T-cell (primary cell): ENCODE results near the gene MCTP1. TPM values are rescaled to one million over a fixed set of nuclear protein-coding genes. Genes with fewer than 3 reads are reported as not detected.

Experiments used
- ATAC-seq, 4 experiments: fragments of 200-7000 bp in 3 of 4; fragments of 150-1000 bp in 1 of 4; cut with Tn5 transposase; replicated peaks in 1 of 4; 1 replicate in 3 of 4; 2 replicates in 1 of 4; pipeline ENCODE4 v1.10.0; 2021; ENCODE audit warnings: moderate library complexity in 3 of 4, mild to moderate bottlenecking in 2 of 4, moderate number of reproducible peaks in 1 of 4
- CTCF ChIA-PET, 2 donors: fragments of 300-600 bp; sonication (Branson Sonifier 250); formaldehyde crosslinking; loops; one replicate each; lab custom pipeline; 2022; ENCODE audit warnings: antibody characterized with exemption in 2 of 2; lab: Charles Lee
- POLR2A ChIA-PET, 2 donors: fragments of 300-600 bp; sonication (Branson Sonifier 250); formaldehyde crosslinking; loops; one replicate each; lab custom pipeline; 2022; ENCODE audit warnings: antibody characterized with exemption in 2 of 2; lab: Charles Lee
- DNase-seq, 35 experiments: peaks; one replicate each; pipeline versions ENCODE4 v3.0.0 to v3.0.0-alpha.2; 2013 to 2023
- H3K27ac ChIP-seq: one replicate; pipeline ENCODE4 v1.5.1; 2013; ENCODE audit warnings: low read length
- H3K27me3 ChIP-seq, 2 experiments: replicated peaks in 1 of 2; 1 replicate in 1 of 2; 2 replicates in 1 of 2; pipeline versions ENCODE4 v1.6.1 to v1.7.0; 2013; ENCODE audit warnings: low read length in 1 of 2, mixed read lengths in 1 of 2; ENCODE audit not compliant: control insufficient read depth in 2 of 2, insufficient read depth in 2 of 2; ENCODE audit errors: extremely low read depth in 1 of 2
- H3K36me3 ChIP-seq, 2 donors: 1 replicate in 1 of 2; 2 replicates in 1 of 2; pipeline versions ENCODE4 v1.6.1 to v1.7.0; 2013; ENCODE audit warnings: low read length in 1 of 2; ENCODE audit not compliant: control insufficient read depth in 2 of 2, insufficient read depth in 1 of 2; ENCODE audit errors: extremely low read depth in 1 of 2
- H3K4me1 ChIP-seq, 2 experiments: 1 replicate in 1 of 2; 2 replicates in 1 of 2; pipeline versions ENCODE4 v1.6.1 to v1.7.0; 2013; ENCODE audit warnings: low read length in 2 of 2, mixed read lengths in 1 of 2; ENCODE audit not compliant: insufficient read depth in 2 of 2, control insufficient read depth in 1 of 2; ENCODE audit errors: extremely low read depth in 1 of 2
- H3K4me3 ChIP-seq, 2 donors: 1 replicate in 1 of 2; 2 replicates in 1 of 2; pipeline versions ENCODE4 v1.5.1 to v1.7.0; 2013; ENCODE audit warnings: mild to moderate bottlenecking in 2 of 2, low read length in 1 of 2, moderate library complexity in 1 of 2; ENCODE audit not compliant: control insufficient read depth in 1 of 2; ENCODE audit errors: extremely low read depth in 1 of 2
- H3K9me3 ChIP-seq: 2 replicates; pipeline ENCODE4 v1.7.0; 2013
- H3K27ac Mint-ChIP-seq, 2 donors: one replicate each; pipeline ENCODE4 v1.8.0; 2020 to 2021; ENCODE audit warnings: mild to moderate bottlenecking in 2 of 2, mixed read lengths in 2 of 2
- H3K27me3 Mint-ChIP-seq, 2 donors: one replicate each; pipeline ENCODE4 v1.8.0; 2021 to 2022; ENCODE audit warnings: mixed read lengths in 2 of 2
- H3K36me3 Mint-ChIP-seq: one replicate; pipeline ENCODE4 v1.8.0; 2021; ENCODE audit warnings: mixed read lengths
- H3K4me1 Mint-ChIP-seq, 3 donors: one replicate each; pipeline ENCODE4 v1.8.0; 2020 to 2022; ENCODE audit warnings: mixed read lengths in 3 of 3, mild to moderate bottlenecking in 1 of 3
- H3K4me3 Mint-ChIP-seq, 3 donors: one replicate each; pipeline ENCODE4 v1.8.0; 2020 to 2022; ENCODE audit warnings: mild to moderate bottlenecking in 3 of 3, mixed read lengths in 3 of 3, moderate library complexity in 3 of 3
- H3K9me3 Mint-ChIP-seq, 3 donors: one replicate each; pipeline ENCODE4 v1.8.0; 2020 to 2022; ENCODE audit warnings: mixed read lengths in 3 of 3
- WGBS: methylation state at CpG from one replicate; pipeline ENCODE4 v1.1.5; 2013; ENCODE audit warnings: missing lambda C conversion rate; ENCODE audit not compliant: insufficient coverage; 5-methylcytosine and 5-hydroxymethylcytosine counted together
- total RNA-seq, 35 experiments: library from RNA in 6 of 35; stranded (reverse) in 6 of 35; fragments of 120-200 nt in 1 of 35; gene quantifications; one replicate each; pipeline versions ENCODE4 v1.2.1 to v1.2.4 and lab custom pipeline; 2013 to 2026

MCTP1 gene
- total RNA-seq, 5 donors from 2014 or later (not counting 1 experiment from before 2014, with no cell fraction given) = 0.21 to 2.9 (median 1.7) TPM; not detected in 1

DNA sequence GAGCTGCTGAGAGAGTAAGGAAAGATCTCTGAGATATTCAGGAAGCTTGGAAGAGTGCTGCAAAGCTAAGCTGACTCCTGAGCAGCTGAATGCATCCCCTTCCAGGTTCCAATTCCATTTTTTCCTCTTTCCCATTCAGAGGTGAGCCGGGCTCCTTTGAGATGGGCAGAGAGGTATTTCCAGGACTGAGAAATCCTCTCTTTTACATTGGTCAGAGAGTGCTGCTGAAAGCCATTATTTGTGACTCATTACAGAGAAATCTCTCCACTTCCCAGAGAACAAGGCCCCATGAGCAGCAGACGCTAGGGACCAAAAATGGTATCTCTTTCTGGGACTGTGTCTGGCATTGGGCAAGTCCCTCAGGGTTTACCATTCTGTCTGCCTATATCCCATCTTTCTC is 3.7 kb downstream of the MCTP1 start:
- peaks cover 48 to 49% of the 10 kb centered on the region in 2 donors for H3K27me3 Mint-ChIP-seq
- H3K4me1 ChIP-seq = peaks cover 4 to 14% of the 10 kb centered on the region in 2 experiments
- no CpG with 5 or more reads among the region's 2 CpGs for WGBS

DNA sequence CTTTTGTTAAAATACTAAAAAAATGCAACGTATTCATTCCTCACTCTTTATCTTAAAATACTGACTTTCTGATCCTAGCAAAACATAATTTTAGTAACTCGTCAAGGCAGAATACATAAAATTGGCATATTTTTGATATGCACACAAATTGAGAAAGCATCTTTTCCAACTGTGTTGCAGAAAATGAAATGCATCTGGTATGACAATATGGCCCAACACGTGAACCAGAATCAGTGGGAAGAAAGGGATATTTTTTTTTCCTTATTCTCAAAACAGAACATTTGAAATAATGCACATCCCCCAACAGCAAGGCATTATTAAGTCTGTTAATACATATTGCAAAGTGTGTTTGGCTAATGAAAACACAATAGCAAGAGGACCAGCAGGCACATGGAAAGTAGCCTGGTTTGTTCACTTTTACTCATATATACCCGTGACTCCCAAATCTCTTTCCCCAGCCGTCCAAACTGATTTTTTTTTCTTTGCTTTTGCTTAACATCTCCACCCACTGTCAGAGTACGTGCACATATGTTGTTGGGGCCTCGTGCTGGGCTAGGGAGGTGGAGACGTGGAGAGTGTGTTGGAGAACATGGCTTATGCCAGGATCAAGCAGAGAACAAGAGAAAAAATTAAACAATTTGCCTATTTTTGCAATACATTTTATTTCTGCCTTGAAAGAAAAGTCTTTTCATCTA is 4.3 kb downstream of the MCTP1 start:
- no peaks in the 10 kb centered on the region for H3K36me3 ChIP-seq
- no peak for DNase-seq
- no peak overlapping the region for H3K4me3 ChIP-seq
- WGBS = no CpG with 5 or more reads among the region's 8 CpGs
- Mint-ChIP-seq H3K4me3 (no peak overlapping the region), H3K4me1 (peaks cover 4 to 14% (median 14%) of the 10 kb centered on the region in 3 donors), H3K9me3 (peaks cover 0 to 5% (median 4%) of the 10 kb centered on the region in 3 donors), H3K36me3 (no peaks in the 10 kb centered on the region), H3K27me3 (peaks cover 42 to 48% of the 10 kb centered on the region in 2 donors), H3K27ac (no peak overlapping the region)
- peaks cover 9 to 26% of the 10 kb centered on the region in 2 experiments for H3K27me3 ChIP-seq
- no peak overlapping the region for H3K27ac ChIP-seq
- H3K4me1 ChIP-seq = peaks cover 4 to 14% of the 10 kb centered on the region in 2 experiments
- no peaks in the 10 kb centered on the region for H3K9me3 ChIP-seq
- no peak for ATAC-seq
- POLR2A ChIA-PET = no interaction called here
- CTCF ChIA-PET = no interaction called here

More for the DNA sequence above, 3.7 kb downstream of the MCTP1 start:
- CTCF ChIA-PET = no interaction called here
- Mint-ChIP-seq H3K9me3 (peaks cover 0 to 4% (median 0%) of the 10 kb centered on the region in 3 donors), H3K4me1 (peaks cover 4 to 14% (median 14%) of the 10 kb centered on the region in 3 donors), H3K4me3 (no peak overlapping the region), H3K36me3 (no peaks in the 10 kb centered on the region), H3K27ac (no peak overlapping the region)
- Histone ChIP-seq H3K36me3 (no peaks in the 10 kb centered on the region), H3K4me3 (no peak overlapping the region), H3K9me3 (no peaks in the 10 kb centered on the region), H3K27me3 (peaks cover 13 to 29% of the 10 kb centered on the region in 2 experiments), H3K27ac (no peak overlapping the region)
- DNase-seq = no peak
- POLR2A ChIA-PET = no interaction called here
- no peak for ATAC-seq

DNA sequence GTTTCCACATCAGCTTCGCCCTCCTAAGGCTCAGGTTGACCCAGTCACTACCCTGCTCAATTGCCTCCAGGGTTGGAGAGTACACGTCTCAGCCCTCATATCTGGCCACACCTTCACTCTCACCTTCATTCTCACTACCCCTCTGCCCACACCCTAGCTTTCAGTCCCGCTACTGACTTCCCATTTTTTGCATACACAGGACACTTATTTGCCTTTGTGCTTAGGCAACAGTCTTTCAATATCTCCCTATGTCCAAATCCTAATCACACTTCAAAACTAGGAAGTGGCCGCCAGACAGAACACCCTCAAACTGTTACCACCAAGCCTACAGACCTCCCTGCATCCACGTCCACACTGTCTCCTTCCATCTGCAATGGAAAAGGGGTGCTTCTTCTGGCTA is 10.9 kb downstream of the MCTP1 start:
- no peak overlapping the region for H3K27ac Mint-ChIP-seq
- POLR2A ChIA-PET = no interaction called here
- H3K27me3 ChIP-seq = peaks cover 0 to 4% of the 10 kb centered on the region in 2 experiments
- no peak overlapping the region for H3K4me3 ChIP-seq
- peaks cover 18 to 34% of the 10 kb centered on the region in 2 donors for H3K27me3 Mint-ChIP-seq
- no peaks in the 10 kb centered on the region for H3K36me3 Mint-ChIP-seq
- ATAC-seq (no peak), DNase-seq (no peak)
- peaks cover 0 to 6% (median 4%) of the 10 kb centered on the region in 3 donors for H3K9me3 Mint-ChIP-seq
- no peak overlapping the region for H3K4me3 Mint-ChIP-seq
- no peaks in the 10 kb centered on the region for H3K4me1 Mint-ChIP-seq
- CTCF ChIA-PET = no interaction called here
- 71% methylated on average over 5 of the region's 5 CpGs for WGBS
- no peaks in the 10 kb centered on the region for H3K36me3 ChIP-seq
- no peak overlapping the region for H3K27ac ChIP-seq
- no peaks in the 10 kb centered on the region for H3K4me1 ChIP-seq
- H3K9me3 ChIP-seq = no peaks in the 10 kb centered on the region

DNA sequence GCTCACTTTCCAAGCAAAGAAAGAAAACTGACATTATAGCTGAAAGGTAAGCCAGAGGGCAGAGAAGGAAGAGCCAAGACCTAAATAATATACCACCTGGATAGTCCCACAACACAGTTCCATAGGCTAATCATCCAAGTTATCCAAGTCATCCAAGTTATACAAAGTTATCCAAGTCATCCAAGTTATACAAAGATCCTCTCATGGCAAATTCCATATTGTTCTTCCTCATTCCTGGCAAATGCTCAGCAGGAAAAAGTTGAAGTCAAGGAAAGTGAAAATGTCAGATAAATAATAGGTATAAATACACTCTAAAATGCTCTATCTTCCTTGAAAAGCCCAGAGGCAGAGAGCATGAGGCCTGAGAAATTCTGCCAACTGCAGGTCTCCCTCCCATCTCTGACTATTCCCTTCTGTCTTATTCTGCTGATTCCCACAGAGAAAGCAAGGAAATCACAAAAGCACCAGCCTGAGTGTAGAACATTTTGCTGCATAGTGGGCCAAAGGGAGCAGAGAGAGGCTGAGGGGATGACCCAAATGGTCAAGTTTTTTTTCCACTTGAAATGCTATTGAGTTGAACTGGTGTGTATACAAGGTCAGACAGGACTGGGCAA is 12.5 kb downstream of the MCTP1 start:
- Mint-ChIP-seq H3K4me1 (no peaks in the 10 kb centered on the region), H3K27me3 (peaks cover 21 to 35% of the 10 kb centered on the region in 2 donors), H3K9me3 (peaks cover 0 to 6% (median 4%) of the 10 kb centered on the region in 3 donors), H3K27ac (no peak overlapping the region), H3K4me3 (no peak overlapping the region), H3K36me3 (no peaks in the 10 kb centered on the region)
- CTCF ChIA-PET = no interaction called here
- Histone ChIP-seq H3K4me1 (no peaks in the 10 kb centered on the region), H3K27me3 (peaks cover 0 to 4% of the 10 kb centered on the region in 2 experiments), H3K27ac (no peak overlapping the region), H3K9me3 (no peaks in the 10 kb centered on the region), H3K4me3 (no peak overlapping the region), H3K36me3 (no peaks in the 10 kb centered on the region)
- POLR2A ChIA-PET = no interaction called here
- ATAC-seq = no peak
- DNase-seq = no peak

DNA sequence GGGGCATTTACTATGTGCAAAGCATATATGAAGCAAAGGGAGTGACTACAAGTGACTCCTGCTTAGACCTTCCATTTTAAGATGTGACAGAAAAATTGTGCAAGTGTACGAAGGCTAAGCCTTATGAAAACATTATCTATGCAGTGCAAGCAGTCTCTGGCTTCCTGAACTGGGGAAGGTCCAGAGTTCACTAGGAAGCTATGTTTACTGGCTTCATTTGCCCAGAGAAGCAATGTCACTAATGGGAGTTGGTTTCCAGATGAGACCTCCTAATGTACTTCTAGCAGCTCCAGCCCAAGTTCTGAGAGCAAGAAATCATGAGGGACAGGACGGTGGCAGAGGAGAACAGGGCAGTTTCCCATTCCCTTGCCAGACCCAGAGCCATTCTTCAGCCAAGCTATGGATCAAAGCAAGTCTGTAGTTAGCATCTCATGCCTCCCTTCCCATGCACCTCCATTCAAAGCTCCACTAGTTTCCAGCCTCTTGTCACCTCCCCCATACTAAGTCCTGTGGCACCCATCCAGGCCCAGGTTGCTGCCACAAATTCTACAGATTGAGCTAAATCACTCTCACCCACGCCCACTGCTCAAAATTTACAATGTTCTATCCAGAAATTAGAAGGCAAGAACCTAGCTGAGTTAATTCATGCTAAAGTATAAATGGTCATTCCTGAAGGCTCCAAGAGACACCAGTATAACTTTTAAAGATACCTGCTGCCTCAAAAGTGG is 21.8 kb downstream of the MCTP1 start:
- no peaks in the 10 kb centered on the region for H3K9me3 Mint-ChIP-seq
- POLR2A ChIA-PET = no interaction called here
- no peak for ATAC-seq

DNA sequence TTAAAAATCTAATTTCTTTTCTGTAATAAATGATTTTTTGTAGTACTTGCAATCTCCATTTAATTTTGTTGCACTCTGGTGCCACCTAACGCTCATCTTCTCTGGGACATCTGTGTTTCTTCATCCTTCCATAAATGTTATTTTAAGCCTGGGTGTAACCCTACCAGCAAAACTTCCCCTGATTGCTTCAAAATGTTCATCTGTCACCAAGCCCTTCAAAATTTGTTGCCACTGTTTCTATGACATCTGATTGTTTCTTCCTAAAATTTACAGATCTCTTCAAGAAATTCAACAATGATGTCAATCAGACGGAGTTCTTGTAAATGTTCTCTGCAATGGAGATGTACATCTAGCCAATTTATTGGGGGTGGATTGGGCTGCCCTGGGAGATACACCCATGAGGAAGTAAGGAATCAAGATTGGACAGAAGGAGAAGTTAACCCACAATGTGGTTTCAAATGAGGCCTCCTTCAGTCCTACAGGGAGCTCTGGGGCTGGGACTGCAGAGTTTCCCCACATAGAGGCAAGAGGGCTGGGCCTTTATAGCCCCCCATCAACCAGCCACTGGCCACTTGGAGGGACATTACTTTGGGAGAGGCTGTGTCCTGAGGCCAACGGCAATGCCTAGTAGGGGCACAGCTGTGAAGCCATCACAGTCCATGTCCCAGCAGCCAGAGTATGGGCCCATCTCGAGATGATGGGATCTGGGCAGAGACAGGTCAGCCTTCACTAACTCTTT is 23.3 kb downstream of the MCTP1 start:
- 72% methylated on average over 2 of the region's 4 CpGs for WGBS
- Mint-ChIP-seq H3K4me1 (no peaks in the 10 kb centered on the region), H3K36me3 (no peaks in the 10 kb centered on the region), H3K4me3 (no peak overlapping the region), H3K9me3 (no peaks in the 10 kb centered on the region), H3K27me3 (peaks cover 4 to 8% of the 10 kb centered on the region in 2 donors), H3K27ac (no peak overlapping the region)
- peaks cover 0 to 3% of the 10 kb centered on the region in 2 experiments for H3K27me3 ChIP-seq
- CTCF ChIA-PET = no interaction called here
- H3K27ac ChIP-seq = no peak overlapping the region
- no peaks in the 10 kb centered on the region for H3K9me3 ChIP-seq
- POLR2A ChIA-PET = no interaction called here
- ATAC-seq (no peak), DNase-seq (peak in 2 of 35 experiments; percentile 1 to 9)
- no peaks in the 10 kb centered on the region for H3K4me1 ChIP-seq
- no peak overlapping the region for H3K4me3 ChIP-seq
- no peaks in the 10 kb centered on the region for H3K36me3 ChIP-seq

More for the DNA sequence above, 21.8 kb downstream of the MCTP1 start:
- DNase-seq = no peak
- no peak overlapping the region for H3K4me3 ChIP-seq
- no peaks in the 10 kb centered on the region for H3K36me3 ChIP-seq
- 56% methylated on average over 1 of the region's 3 CpGs for WGBS
- no peak overlapping the region for H3K27ac ChIP-seq
- no peak overlapping the region for H3K27ac Mint-ChIP-seq
- peaks cover 9 to 15% of the 10 kb centered on the region in 2 donors for H3K27me3 Mint-ChIP-seq
- no peaks in the 10 kb centered on the region for H3K36me3 Mint-ChIP-seq
- no peaks in the 10 kb centered on the region for H3K9me3 ChIP-seq
- no peaks in the 10 kb centered on the region for H3K4me1 Mint-ChIP-seq
- CTCF ChIA-PET = interaction anchor here in 1 of 2 donors (1.0 kb wide), 1 partner anchor 294 kb away, joined by 3 read pairs; no protein-coding TSS in a partner anchor
- H3K4me3 Mint-ChIP-seq = no peak overlapping the region
- no peaks in the 10 kb centered on the region for H3K4me1 ChIP-seq
- H3K27me3 ChIP-seq = peaks cover 0 to 3% of the 10 kb centered on the region in 2 experiments
